Astrocyte of the spinal cord (primary cell): Measurements from ENCODE around the gene HHATL.

Source experiments
- DNase-seq: peaks from one replicate; pipeline ENCODE4 v3.0.0; 2011; ENCODE audit warnings: low read depth, low spot score
- H3K4me3 ChIP-seq: 2 replicates; pipeline ENCODE4 v1.5.1; 2011; ENCODE audit warnings: low read depth, mild to moderate bottlenecking, low read length, moderate library complexity
- in situ Hi-C: cut with HindIII; loops from 2 replicates; pipeline ENCODE4 v1.10.0; 2017; ENCODE audit warnings: low sequenced_read_pairs
- TF ChIP-seq, protein P1 (sequence below): IDR thresholded peaks from 2 replicates; pipeline ENCODE4 v1.5.1; 2012; ENCODE audit warnings: low read depth, mild to moderate bottlenecking, low read length, inconsistent platforms

The HHATL gene

DNA sequence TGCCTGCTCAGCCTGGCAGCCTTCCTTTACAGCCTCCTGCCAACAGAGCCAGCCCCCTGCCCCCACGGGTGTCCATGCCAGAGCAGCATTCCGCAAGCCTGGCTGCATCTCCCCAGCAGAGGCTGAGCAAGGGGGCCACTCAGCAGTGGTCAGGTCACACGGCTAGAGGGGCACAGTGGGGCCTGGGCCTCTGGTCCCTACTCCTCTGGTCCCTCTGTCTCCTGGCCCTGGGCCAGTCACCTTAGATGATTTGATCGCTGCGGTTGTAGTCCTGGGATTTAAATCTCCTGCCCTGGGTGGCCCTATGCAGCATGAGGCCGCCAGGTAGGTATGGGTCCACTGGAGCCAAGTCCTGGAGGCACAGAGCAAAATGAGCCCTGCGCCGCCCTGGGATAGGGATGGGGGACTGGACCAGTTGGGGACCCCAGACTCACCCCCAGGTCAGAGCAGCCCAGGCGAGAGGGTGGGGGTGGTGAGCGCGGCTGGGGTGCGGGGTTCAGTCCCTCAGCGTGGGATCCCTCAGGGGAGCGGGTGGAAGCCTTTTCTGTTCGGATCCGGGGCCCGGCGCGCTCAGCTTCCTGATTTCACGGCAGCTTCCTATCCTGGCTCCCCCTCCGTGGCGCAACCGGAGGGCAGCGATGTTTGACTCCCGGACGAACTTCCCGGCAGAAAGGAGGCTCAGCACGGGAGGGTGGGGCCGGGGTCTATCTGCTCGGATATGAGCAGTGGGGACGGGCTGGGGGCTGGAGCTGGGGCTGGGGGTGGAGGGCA lies 48.9 kb downstream of the HHATL start, which contains the start of gene ZBTB47:
Gene ZBTB47, plus strand, starts transcription at position 138 of the 771 bp plus-strand sequence. CDS start 4,659 bp downstream, outside the sequence.
- DNase-seq = no peak
- in situ Hi-C loops = no loop called here
- peak within 1 kb of the TSS; percentile 72 for H3K4me3 ChIP-seq
- TF ChIP-seq, protein P1, sequence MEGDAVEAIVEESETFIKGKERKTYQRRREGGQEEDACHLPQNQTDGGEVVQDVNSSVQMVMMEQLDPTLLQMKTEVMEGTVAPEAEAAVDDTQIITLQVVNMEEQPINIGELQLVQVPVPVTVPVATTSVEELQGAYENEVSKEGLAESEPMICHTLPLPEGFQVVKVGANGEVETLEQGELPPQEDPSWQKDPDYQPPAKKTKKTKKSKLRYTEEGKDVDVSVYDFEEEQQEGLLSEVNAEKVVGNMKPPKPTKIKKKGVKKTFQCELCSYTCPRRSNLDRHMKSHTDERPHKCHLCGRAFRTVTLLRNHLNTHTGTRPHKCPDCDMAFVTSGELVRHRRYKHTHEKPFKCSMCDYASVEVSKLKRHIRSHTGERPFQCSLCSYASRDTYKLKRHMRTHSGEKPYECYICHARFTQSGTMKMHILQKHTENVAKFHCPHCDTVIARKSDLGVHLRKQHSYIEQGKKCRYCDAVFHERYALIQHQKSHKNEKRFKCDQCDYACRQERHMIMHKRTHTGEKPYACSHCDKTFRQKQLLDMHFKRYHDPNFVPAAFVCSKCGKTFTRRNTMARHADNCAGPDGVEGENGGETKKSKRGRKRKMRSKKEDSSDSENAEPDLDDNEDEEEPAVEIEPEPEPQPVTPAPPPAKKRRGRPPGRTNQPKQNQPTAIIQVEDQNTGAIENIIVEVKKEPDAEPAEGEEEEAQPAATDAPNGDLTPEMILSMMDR = no peak

DNA sequence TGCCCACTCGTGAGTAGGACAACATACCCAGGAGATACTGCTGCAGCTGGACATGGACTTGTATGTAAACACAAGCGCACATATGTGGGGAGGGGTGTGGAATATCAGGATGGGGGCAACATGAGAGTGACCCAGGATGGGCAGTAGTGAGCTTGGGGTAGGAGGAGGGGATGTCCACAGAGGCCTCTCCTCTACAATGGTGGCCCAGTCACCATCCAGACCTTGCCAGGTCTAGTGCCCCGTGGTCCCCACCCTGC lies 49.4 kb downstream of the HHATL start:
- DNase-seq = no peak
- TF ChIP-seq, protein P1 = no peak
- in situ Hi-C loops = no loop called here
- H3K4me3 ChIP-seq = peak overlapping the region; percentile 68

DNA sequence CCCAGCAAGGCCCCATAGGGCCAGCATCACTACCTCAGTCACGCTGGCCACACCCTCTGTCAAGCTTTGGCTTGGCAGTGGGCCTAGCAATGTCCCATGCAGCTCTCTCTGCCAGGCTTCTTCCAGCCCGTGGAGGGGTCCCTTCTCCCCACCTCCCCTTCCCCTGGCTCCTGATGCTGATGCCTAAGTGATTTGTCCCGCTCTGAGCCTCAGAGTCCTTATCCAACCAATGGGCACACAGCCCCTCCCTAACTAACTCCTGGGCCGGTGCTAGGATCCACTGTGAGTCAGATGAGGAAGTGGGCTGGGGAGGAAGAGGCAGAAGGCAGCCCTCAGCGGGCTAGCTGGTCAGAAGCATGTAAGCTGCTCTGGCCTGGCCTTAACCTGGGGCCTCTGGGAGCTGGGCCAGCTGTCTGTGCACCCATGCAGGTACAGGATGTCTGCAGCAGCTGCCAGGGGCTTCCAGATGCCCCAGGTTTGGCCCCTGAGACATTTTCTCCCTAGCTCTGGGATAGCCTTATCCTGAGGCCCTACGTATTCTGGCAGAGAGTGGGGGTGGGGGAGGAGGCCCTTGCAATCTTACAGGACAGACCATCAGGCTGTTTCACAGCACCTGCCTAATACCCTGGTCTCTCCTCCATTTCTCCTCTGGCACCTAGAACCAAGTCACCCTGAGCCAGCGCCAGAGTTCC lies 49.8 kb downstream of the HHATL start:
- TF ChIP-seq, protein P1 = no peak
- in situ Hi-C loops = no loop called here
- peak overlapping the region; percentile 68 for H3K4me3 ChIP-seq
- peak; percentile 84 for DNase-seq

- H3K4me3 ChIP-seq = peak overlapping the region; percentile 68
- no peak for DNase-seq
- TF ChIP-seq, protein P1 = no peak
- in situ Hi-C loops = no loop called here
Measured at GRCh38 chr3:42652251-42652610, 50.4 kb downstream of the HHATL start.

GRCh38 chr3:42651248-42652091 lies 51.1 kb downstream of the HHATL start:
- in situ Hi-C loops = no loop called here
- H3K4me3 ChIP-seq = no peak overlapping the region
- DNase-seq = peak; percentile 58

DNA sequence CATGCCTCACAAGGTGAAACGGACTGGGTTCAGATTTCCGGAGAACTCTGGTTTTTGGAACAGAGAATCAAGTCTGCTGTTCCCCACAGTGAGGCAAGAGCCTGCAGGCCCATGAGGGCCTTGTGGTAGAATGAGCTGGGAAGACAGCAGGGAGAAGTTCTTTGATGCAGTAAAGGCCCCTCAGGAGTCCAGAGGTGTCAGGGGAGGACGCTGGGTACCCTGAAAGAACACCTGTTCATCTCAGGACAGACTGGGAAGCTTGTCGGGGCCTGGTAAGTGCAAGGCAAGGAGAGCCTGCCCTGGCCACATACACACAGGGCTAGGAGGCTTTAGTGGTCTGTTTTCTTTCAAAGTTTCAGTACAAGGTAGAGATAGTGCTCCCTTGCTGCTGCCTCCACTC lies 52.8 kb downstream of the HHATL start:
- no peak overlapping the region for H3K4me3 ChIP-seq
- in situ Hi-C loops = no loop called here
- DNase-seq = no peak
- TF ChIP-seq, protein P1 = no peak

More at GRCh38 chr3:42651248-42652091, 51.1 kb downstream of the HHATL start:
- TF ChIP-seq, protein P1 = no peak
